H9 (cell line): ENCODE results near the gene MAST4. TPM values are rescaled to one million over a fixed set of nuclear protein-coding genes. Genes with fewer than 3 reads are reported as not detected.

Experiments
- DNase-seq: peaks from one replicate; pipeline ENCODE4 v3.0.0-alpha.2; 2017
- H2AFZ ChIP-seq: one replicate; pipeline ENCODE4 v1.6.1; 2013; ENCODE audit warnings: mild to moderate bottlenecking, low read length, control low read depth, moderate library complexity
- H2AK5ac ChIP-seq: 2 replicates; pipeline ENCODE4 v1.6.1; 2013; ENCODE audit warnings: low read length, control low read depth, mixed read lengths; ENCODE audit not compliant: insufficient read length
- H2BK120ac ChIP-seq: one replicate; pipeline ENCODE4 v1.6.1; 2013; ENCODE audit warnings: low read depth, mild to moderate bottlenecking, low read length, control low read depth, inconsistent platforms; ENCODE audit not compliant: poor library complexity, severe bottlenecking
- H2BK12ac ChIP-seq: 2 replicates; pipeline ENCODE4 v1.6.1; 2013; ENCODE audit warnings: low read length, control low read depth, mixed read lengths, low read depth; ENCODE audit not compliant: insufficient read length
- H2BK15ac ChIP-seq: 2 replicates; pipeline ENCODE4 v1.6.1; 2013; ENCODE audit warnings: low read depth, low read length, control low read depth
- H2BK20ac ChIP-seq: one replicate; pipeline ENCODE4 v1.6.1; 2013; ENCODE audit warnings: low read depth, mild to moderate bottlenecking, low read length, control low read depth, inconsistent platforms; ENCODE audit not compliant: poor library complexity, severe bottlenecking
- H2BK5ac ChIP-seq: 2 replicates; pipeline ENCODE4 v1.6.1; 2013; ENCODE audit warnings: low read length, control low read depth, mixed read lengths; ENCODE audit not compliant: insufficient read length
- H3K14ac ChIP-seq: 2 replicates; pipeline ENCODE4 v1.6.1; 2013; ENCODE audit warnings: low read length, control low read depth; ENCODE audit not compliant: insufficient read depth
- H3K18ac ChIP-seq: 2 replicates; pipeline ENCODE4 v1.6.1; 2013; ENCODE audit warnings: low read depth, mild to moderate bottlenecking, mixed read lengths, low read length, control low read depth; ENCODE audit not compliant: insufficient read length
- H3K23ac ChIP-seq: 2 replicates; pipeline ENCODE4 v1.6.1; 2013; ENCODE audit warnings: low read length, control low read depth, mixed read lengths, low read depth; ENCODE audit not compliant: insufficient read length
- H3K23me2 ChIP-seq: 2 replicates; pipeline ENCODE4 v1.6.1; 2013; ENCODE audit warnings: low read depth, mild to moderate bottlenecking, mixed read lengths, low read length, control low read depth; ENCODE audit not compliant: insufficient read length, poor library complexity, severe bottlenecking
- H3K27ac ChIP-seq: 2 replicates; pipeline ENCODE4 v1.5.1; 2013; ENCODE audit warnings: low read length, control low read depth, mixed read lengths, low read depth; ENCODE audit not compliant: insufficient read length
- H3K27me3 ChIP-seq: 2 replicates; pipeline ENCODE4 v1.6.1; 2013; ENCODE audit warnings: low read length, control low read depth, inconsistent platforms; ENCODE audit not compliant: insufficient read depth
- H3K4ac ChIP-seq: 2 replicates; pipeline ENCODE4 v1.6.1; 2013; ENCODE audit warnings: low read depth, mild to moderate bottlenecking, control low read depth, inconsistent platforms, low read length, moderate library complexity
- H3K4me1 ChIP-seq: 2 replicates; pipeline ENCODE4 v1.6.1; 2013; ENCODE audit warnings: low read length, control low read depth, inconsistent platforms; ENCODE audit not compliant: insufficient read depth
- H3K4me2 ChIP-seq: 2 replicates; pipeline ENCODE4 v1.6.1; 2013; ENCODE audit warnings: low read length, control low read depth, mixed read lengths; ENCODE audit not compliant: insufficient read length, insufficient read depth
- H3K56ac ChIP-seq: 2 replicates; pipeline ENCODE4 v1.6.1; 2013; ENCODE audit warnings: low read depth, mild to moderate bottlenecking, mixed read lengths, low read length, control low read depth; ENCODE audit not compliant: insufficient read length
- H3K79me1 ChIP-seq: 2 replicates; pipeline ENCODE4 v1.6.1; 2013; ENCODE audit warnings: low read depth, mild to moderate bottlenecking, moderate library complexity, low read length, control low read depth, inconsistent platforms; ENCODE audit not compliant: insufficient read depth, poor library complexity, severe bottlenecking
- H3K79me2 ChIP-seq: 2 replicates; pipeline ENCODE4 v1.6.1; 2013; ENCODE audit warnings: low read length, control low read depth, inconsistent platforms; ENCODE audit not compliant: insufficient read depth
- H3K9ac ChIP-seq: 2 replicates; pipeline ENCODE4 v1.6.1; 2013; ENCODE audit warnings: low read length, control low read depth, mixed read lengths; ENCODE audit not compliant: insufficient read length; ENCODE audit errors: extremely low read depth
- H3K9me3 ChIP-seq: one replicate; pipeline ENCODE4 v1.6.1; 2013; ENCODE audit warnings: low read depth, low read length, inconsistent platforms; ENCODE audit not compliant: control insufficient read depth
- H3T11ph ChIP-seq: one replicate; pipeline ENCODE4 v1.6.1; 2013; ENCODE audit warnings: mild to moderate bottlenecking, low read length, control low read depth, inconsistent platforms
- H4K20me1 ChIP-seq: one replicate; pipeline ENCODE4 v1.6.1; 2013; ENCODE audit not compliant: control insufficient read depth, insufficient read length, insufficient read depth
- H4K5ac ChIP-seq: 2 replicates; pipeline ENCODE4 v1.6.1; 2013; ENCODE audit warnings: low read depth, mild to moderate bottlenecking, mixed read lengths, low read length, control low read depth; ENCODE audit not compliant: insufficient read length
- H4K8ac ChIP-seq: replicated peaks from 2 replicates; pipeline ENCODE4 v1.6.1; 2013; ENCODE audit warnings: low read length, control low read depth, mixed read lengths, low read depth; ENCODE audit not compliant: insufficient read length
- H4K91ac ChIP-seq: 2 replicates; pipeline ENCODE4 v1.6.1; 2013; ENCODE audit warnings: low read depth, mild to moderate bottlenecking, moderate library complexity, mixed read lengths, low read length, control low read depth; ENCODE audit not compliant: insufficient read length
- H3K27ac Mint-ChIP-seq, 3 experiments: 2 replicates in 2 of 3; 3 replicates in 1 of 3; pipeline ENCODE4 v1.8.0; 2020 to 2021; ENCODE audit warnings: mixed read lengths in 3 of 3, mild to moderate bottlenecking in 1 of 3, moderate library complexity in 1 of 3
- H3K27me3 Mint-ChIP-seq: 2 replicates; pipeline ENCODE4 v1.8.0; 2021; ENCODE audit warnings: low read depth, mild to moderate bottlenecking, moderate library complexity, mixed read lengths
- H3K36me3 Mint-ChIP-seq, 3 experiments: 2 replicates in 2 of 3; 3 replicates in 1 of 3; pipeline ENCODE4 v1.8.0; 2020 to 2021; ENCODE audit warnings: low read depth in 3 of 3, mixed read lengths in 3 of 3; ENCODE audit not compliant: insufficient read depth in 1 of 3
- H3K4me1 Mint-ChIP-seq, 2 experiments: 2 replicates each; pipeline ENCODE4 v1.8.0; 2020; ENCODE audit warnings: mixed read lengths in 2 of 2
- H3K4me3 Mint-ChIP-seq, 2 experiments: 2 replicates in 1 of 2; 3 replicates in 1 of 2; pipeline ENCODE4 v1.8.0; 2020 to 2021; ENCODE audit warnings: mild to moderate bottlenecking in 2 of 2, mixed read lengths in 2 of 2, moderate library complexity in 1 of 2
- H3K9me3 Mint-ChIP-seq, 2 experiments: 2 replicates in 1 of 2; 3 replicates in 1 of 2; pipeline ENCODE4 v1.8.0; 2020; ENCODE audit warnings: mild to moderate bottlenecking in 2 of 2, mixed read lengths in 2 of 2, moderate library complexity in 1 of 2
- CTCF ChIP-seq: fragments of 200-600 bp; sonication (generic); conservative IDR thresholded peaks from 3 replicates; pipeline ENCODE4 v1.8.0; 2021; ENCODE audit warnings: antibody characterized with exemption, mild to moderate bottlenecking
- WGBS: extraction: QIAGEN DNeasy Blood & Tissue Kit; methylation state at CpG from one replicate; pipeline ENCODE4 v1.1.7; 2013; ENCODE audit warnings: missing lambda C conversion rate, low lambda C conversion rate, mixed read lengths; ENCODE audit not compliant: insufficient read length; ENCODE audit errors: extremely low coverage; 5-methylcytosine and 5-hydroxymethylcytosine counted together
- total RNA-seq: library from RNA; stranded (reverse); gene quantifications from 2 replicates; pipeline ENCODE4 v1.2.1, GENCODE V29; 2021

Gene MAST4
- total RNA-seq, 1 experiment from 2014 or later = 3.7 TPM

- no peak overlapping the region for H3K9ac ChIP-seq
- no peak overlapping the region for H2AFZ ChIP-seq
- no peaks in the 10 kb centered on the region for H3K27me3 Mint-ChIP-seq
- H3K23me2 ChIP-seq = no peaks in the 10 kb centered on the region
- no peak overlapping the region for H2BK15ac ChIP-seq
- H3K23ac ChIP-seq = no peak overlapping the region
- no peak overlapping the region for H4K91ac ChIP-seq
- H3K4ac ChIP-seq = no peak overlapping the region
- WGBS = no CpG with 5 or more reads among the region's 3 CpGs
- H2BK120ac ChIP-seq = no peak overlapping the region
- no peak overlapping the region for H3K27ac ChIP-seq
- H4K5ac ChIP-seq = no peak overlapping the region
- no peaks in the 10 kb centered on the region for H3K79me1 ChIP-seq
- peaks cover 21 to 28% of the 10 kb centered on the region in 2 experiments for H3K4me1 Mint-ChIP-seq
- H2BK12ac ChIP-seq = no peak overlapping the region
- H3K27me3 ChIP-seq = no peaks in the 10 kb centered on the region
- no peak overlapping the region for H3K4me3 Mint-ChIP-seq
- H2BK20ac ChIP-seq = no peak overlapping the region
- no peak overlapping the region for H3K27ac Mint-ChIP-seq
- peaks cover 3 to 6% of the 10 kb centered on the region in 2 experiments; a peak in 4 of 5 replicates for H3K9me3 Mint-ChIP-seq
- H3K9me3 ChIP-seq = no peaks in the 10 kb centered on the region
- no peak for TF ChIP-seq CTCF
- no peak overlapping the region for H3T11ph ChIP-seq
- no peak overlapping the region for H3K4me2 ChIP-seq
- H3K36me3 Mint-ChIP-seq = peaks cover 0 to 8% (median 2%) of the 10 kb centered on the region in 3 experiments; a peak in 2 of 7 replicates
- no peak overlapping the region for H3K18ac ChIP-seq
- no peak overlapping the region for H4K8ac ChIP-seq
- peaks cover 3% of the 10 kb centered on the region; the same call in 1 of the 2 replicates for H3K4me1 ChIP-seq
- no peak for DNase-seq
- H4K20me1 ChIP-seq = no peaks in the 10 kb centered on the region
- H2AK5ac ChIP-seq = no peak overlapping the region
- H2BK5ac ChIP-seq = no peak overlapping the region
- H3K14ac ChIP-seq = no peak overlapping the region
- H3K79me2 ChIP-seq = no peaks in the 10 kb centered on the region
- H3K56ac ChIP-seq = no peak overlapping the region
Observed at GRCh38 chr5:66652818-66653217, 56.6 kb downstream of the MAST4 start.
